SK-N-SH treated with all-trans-retinoic acid at 6 μM for 48 hours (cell line): ENCODE results near the gene MAMDC4.

Experiments
- ATAC-seq: fragments of 200-7000 bp; cut with Tn5 transposase; 3 replicates; pipeline ENCODE4 v1.9.1; 2020; ENCODE audit warnings: mild to moderate bottlenecking, moderate library complexity
- BACH2 ChIP-seq: fragments of 250-450 bp; sonication (Bioruptor Pico); IDR thresholded peaks from 2 replicates; pipeline ENCODE4 v1.9.0; 2021; ENCODE audit warnings: mild to moderate bottlenecking, borderline replicate concordance
- CSDC2 ChIP-seq: fragments of 250-450 bp; sonication (Bioruptor Pico); IDR thresholded peaks from 2 replicates; pipeline ENCODE4 v1.5.0; 2020; ENCODE audit warnings: mild to moderate bottlenecking, moderate library complexity
- ESRRG ChIP-seq: fragments of 250-450 bp; sonication (Bioruptor Pico); IDR thresholded peaks from 2 replicates; pipeline ENCODE4 v1.6.1; 2021; ENCODE audit warnings: mild to moderate bottlenecking
- GLIS3 ChIP-seq: fragments of 250-450 bp; sonication (Bioruptor Pico); IDR thresholded peaks from 2 replicates; pipeline ENCODE4 v1.5.0; 2020; ENCODE audit warnings: mild to moderate bottlenecking, moderate library complexity
- ISL1 ChIP-seq: fragments of 250-450 bp; sonication (Bioruptor Pico); IDR thresholded peaks from 2 replicates; pipeline ENCODE4 v2.1.2; 2022; ENCODE audit warnings: mild to moderate bottlenecking, moderate library complexity
- OSR1 ChIP-seq: fragments of 250-450 bp; sonication (Bioruptor Pico); IDR thresholded peaks from 2 replicates; pipeline ENCODE4 v1.8.0; 2022; ENCODE audit warnings: moderate library complexity, mild to moderate bottlenecking, inconsistent platforms
- PPARA ChIP-seq: fragments of 250-450 bp; sonication (Bioruptor Pico); IDR thresholded peaks from 2 replicates; pipeline ENCODE4 v1.5.0; 2020; ENCODE audit warnings: mild to moderate bottlenecking, borderline replicate concordance
- RARB ChIP-seq: fragments of 250-450 bp; sonication (Bioruptor Pico); IDR thresholded peaks from 2 replicates; pipeline ENCODE4 v1.8.0; 2021; ENCODE audit warnings: mild to moderate bottlenecking, moderate library complexity
- SNAI2 ChIP-seq: fragments of 250-450 bp; sonication (Bioruptor Pico); IDR thresholded peaks from 2 replicates; pipeline ENCODE4 v1.5.0; 2020; ENCODE audit warnings: mild to moderate bottlenecking, moderate library complexity
- TCF4 ChIP-seq: fragments of 250-450 bp; sonication (Bioruptor Pico); IDR thresholded peaks from 2 replicates; pipeline ENCODE4 v1.8.0; 2021; ENCODE audit warnings: mild to moderate bottlenecking, moderate library complexity, borderline replicate concordance
- TOX ChIP-seq: fragments of 250-450 bp; sonication (Bioruptor Pico); IDR thresholded peaks from 2 replicates; pipeline ENCODE4 v1.8.0; 2021; ENCODE audit warnings: mild to moderate bottlenecking, moderate library complexity, borderline replicate concordance
- ZC3H10 ChIP-seq: fragments of 250-450 bp; sonication (Bioruptor Pico); IDR thresholded peaks from 2 replicates; pipeline ENCODE4 v1.5.1; 2021; ENCODE audit warnings: mild to moderate bottlenecking, moderate library complexity
- ZFP3 ChIP-seq: fragments of 250-450 bp; sonication (Bioruptor Pico); IDR thresholded peaks from 2 replicates; pipeline ENCODE4 v1.5.0; 2020; ENCODE audit warnings: mild to moderate bottlenecking, moderate library complexity
- ZFP30 ChIP-seq: fragments of 450-650 bp; formaldehyde crosslinking; IDR thresholded peaks from 2 replicates; pipeline ENCODE4 v1.5.0; 2022; ENCODE audit warnings: mild to moderate bottlenecking, moderate library complexity
- ZNF565 ChIP-seq: fragments of 450-650 bp; formaldehyde crosslinking; conservative IDR thresholded peaks from 2 replicates; pipeline ENCODE4 v1.5.0; 2020; ENCODE audit warnings: low read depth, mild to moderate bottlenecking, moderate library complexity
- ZNF70 ChIP-seq: fragments of 450-650 bp; formaldehyde crosslinking; IDR thresholded peaks from 2 replicates; pipeline ENCODE4 v1.5.0; 2020; ENCODE audit warnings: mild to moderate bottlenecking, moderate library complexity
- ZNF8 ChIP-seq: fragments of 450-650 bp; formaldehyde crosslinking; IDR thresholded peaks from 2 replicates; pipeline ENCODE4 v1.5.0; 2020; ENCODE audit warnings: mild to moderate bottlenecking, moderate library complexity
- TF ChIP-seq, protein P1 (sequence below): fragments of 250-450 bp; sonication (Bioruptor Pico); IDR thresholded peaks from 2 replicates; pipeline ENCODE4 v1.5.1; 2021; ENCODE audit warnings: mild to moderate bottlenecking, moderate library complexity
- TF ChIP-seq, protein P2 (sequence below): fragments of 250-450 bp; sonication (Bioruptor Pico); IDR thresholded peaks from 2 replicates; pipeline ENCODE4 v1.8.0; 2021; ENCODE audit warnings: low read depth, mild to moderate bottlenecking, moderate library complexity, borderline replicate concordance
- TF ChIP-seq, protein P3 (sequence below): fragments of 250-450 bp; sonication (Bioruptor Pico); IDR thresholded peaks from 2 replicates; pipeline ENCODE4 v1.5.0; 2020; ENCODE audit warnings: mild to moderate bottlenecking, moderate library complexity
- TF ChIP-seq, protein P4 (sequence below): fragments of 250-450 bp; sonication (Bioruptor Pico); IDR thresholded peaks from 2 replicates; pipeline ENCODE4 v1.5.1; 2020; ENCODE audit warnings: low read depth, mild to moderate bottlenecking, moderate library complexity

The MAMDC4 gene

DNA sequence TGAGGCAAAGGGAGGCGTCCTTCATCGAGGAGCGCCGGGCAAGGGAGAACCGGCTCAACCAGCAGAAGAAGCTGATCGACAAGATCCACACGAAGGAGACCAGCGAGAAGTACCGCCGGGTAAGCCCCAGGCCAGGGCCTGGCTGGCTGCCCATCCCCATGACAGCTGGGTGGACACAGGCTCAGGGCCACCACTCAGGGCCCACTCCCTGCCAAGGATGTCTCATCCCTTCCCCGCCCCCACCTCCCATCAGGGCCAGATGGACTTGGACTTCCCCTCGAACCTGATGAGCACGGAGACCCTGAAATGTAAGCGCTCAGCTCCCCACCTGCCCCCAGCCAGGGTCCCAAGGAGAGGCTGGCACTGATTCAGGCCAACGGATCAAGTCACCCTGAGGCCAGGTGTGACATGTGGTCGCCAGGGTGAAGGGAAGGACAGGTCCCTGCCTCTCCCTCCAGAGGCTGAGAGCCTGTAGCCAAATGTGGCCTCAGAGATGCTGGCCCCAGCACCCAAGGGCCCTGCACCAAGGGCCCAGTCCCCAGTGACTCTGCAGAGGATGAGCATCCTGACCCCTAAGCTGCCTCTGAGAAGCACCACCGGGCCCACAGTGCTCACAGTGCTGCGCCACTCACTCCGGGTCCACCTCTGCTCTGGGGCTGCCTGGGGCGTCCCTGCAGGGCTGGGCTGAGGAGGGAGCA is 47.5 kb upstream of the MAMDC4 start:
- no peak for ATAC-seq
- TF ChIP-seq ZFP30 = no peak
- TF ChIP-seq, protein P1, sequence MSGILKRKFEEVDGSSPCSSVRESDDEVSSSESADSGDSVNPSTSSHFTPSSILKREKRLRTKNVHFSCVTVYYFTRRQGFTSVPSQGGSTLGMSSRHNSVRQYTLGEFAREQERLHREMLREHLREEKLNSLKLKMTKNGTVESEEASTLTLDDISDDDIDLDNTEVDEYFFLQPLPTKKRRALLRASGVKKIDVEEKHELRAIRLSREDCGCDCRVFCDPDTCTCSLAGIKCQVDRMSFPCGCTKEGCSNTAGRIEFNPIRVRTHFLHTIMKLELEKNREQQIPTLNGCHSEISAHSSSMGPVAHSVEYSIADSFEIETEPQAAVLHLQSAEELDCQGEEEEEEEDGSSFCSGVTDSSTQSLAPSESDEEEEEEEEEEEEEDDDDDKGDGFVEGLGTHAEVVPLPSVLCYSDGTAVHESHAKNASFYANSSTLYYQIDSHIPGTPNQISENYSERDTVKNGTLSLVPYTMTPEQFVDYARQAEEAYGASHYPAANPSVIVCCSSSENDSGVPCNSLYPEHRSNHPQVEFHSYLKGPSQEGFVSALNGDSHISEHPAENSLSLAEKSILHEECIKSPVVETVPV = no peak
- TF ChIP-seq PPARA (CRISPR knock-in tag) = no peak
- no peak for TF ChIP-seq ZC3H10 (CRISPR knock-in tag)
- no peak for TF ChIP-seq CSDC2 (CRISPR knock-in tag)
- TF ChIP-seq TCF4 (CRISPR knock-in tag) = no peak
- TF ChIP-seq ZNF8 (CRISPR knock-in tag) = no peak
- TF ChIP-seq GLIS3 (CRISPR knock-in tag) = no peak
- TF ChIP-seq ISL1 (CRISPR knock-in tag) = no peak
- TF ChIP-seq BACH2 (CRISPR knock-in tag) = no peak
- TF ChIP-seq OSR1 = no peak
- TF ChIP-seq, protein P2, sequence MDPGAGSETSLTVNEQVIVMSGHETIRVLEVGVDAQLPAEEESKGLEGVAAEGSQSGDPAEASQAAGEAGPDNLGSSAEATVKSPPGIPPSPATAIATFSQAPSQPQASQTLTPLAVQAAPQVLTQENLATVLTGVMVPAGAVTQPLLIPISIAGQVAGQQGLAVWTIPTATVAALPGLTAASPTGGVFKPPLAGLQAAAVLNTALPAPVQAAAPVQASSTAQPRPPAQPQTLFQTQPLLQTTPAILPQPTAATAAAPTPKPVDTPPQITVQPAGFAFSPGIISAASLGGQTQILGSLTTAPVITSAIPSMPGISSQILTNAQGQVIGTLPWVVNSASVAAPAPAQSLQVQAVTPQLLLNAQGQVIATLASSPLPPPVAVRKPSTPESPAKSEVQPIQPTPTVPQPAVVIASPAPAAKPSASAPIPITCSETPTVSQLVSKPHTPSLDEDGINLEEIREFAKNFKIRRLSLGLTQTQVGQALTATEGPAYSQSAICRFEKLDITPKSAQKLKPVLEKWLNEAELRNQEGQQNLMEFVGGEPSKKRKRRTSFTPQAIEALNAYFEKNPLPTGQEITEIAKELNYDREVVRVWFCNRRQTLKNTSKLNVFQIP (CRISPR knock-in tag) = no peak
- TF ChIP-seq TOX (CRISPR knock-in tag) = no peak
- no peak for TF ChIP-seq ZNF565 (CRISPR knock-in tag)
- no peak for TF ChIP-seq ZFP3 (CRISPR knock-in tag)
- TF ChIP-seq, protein P3, sequence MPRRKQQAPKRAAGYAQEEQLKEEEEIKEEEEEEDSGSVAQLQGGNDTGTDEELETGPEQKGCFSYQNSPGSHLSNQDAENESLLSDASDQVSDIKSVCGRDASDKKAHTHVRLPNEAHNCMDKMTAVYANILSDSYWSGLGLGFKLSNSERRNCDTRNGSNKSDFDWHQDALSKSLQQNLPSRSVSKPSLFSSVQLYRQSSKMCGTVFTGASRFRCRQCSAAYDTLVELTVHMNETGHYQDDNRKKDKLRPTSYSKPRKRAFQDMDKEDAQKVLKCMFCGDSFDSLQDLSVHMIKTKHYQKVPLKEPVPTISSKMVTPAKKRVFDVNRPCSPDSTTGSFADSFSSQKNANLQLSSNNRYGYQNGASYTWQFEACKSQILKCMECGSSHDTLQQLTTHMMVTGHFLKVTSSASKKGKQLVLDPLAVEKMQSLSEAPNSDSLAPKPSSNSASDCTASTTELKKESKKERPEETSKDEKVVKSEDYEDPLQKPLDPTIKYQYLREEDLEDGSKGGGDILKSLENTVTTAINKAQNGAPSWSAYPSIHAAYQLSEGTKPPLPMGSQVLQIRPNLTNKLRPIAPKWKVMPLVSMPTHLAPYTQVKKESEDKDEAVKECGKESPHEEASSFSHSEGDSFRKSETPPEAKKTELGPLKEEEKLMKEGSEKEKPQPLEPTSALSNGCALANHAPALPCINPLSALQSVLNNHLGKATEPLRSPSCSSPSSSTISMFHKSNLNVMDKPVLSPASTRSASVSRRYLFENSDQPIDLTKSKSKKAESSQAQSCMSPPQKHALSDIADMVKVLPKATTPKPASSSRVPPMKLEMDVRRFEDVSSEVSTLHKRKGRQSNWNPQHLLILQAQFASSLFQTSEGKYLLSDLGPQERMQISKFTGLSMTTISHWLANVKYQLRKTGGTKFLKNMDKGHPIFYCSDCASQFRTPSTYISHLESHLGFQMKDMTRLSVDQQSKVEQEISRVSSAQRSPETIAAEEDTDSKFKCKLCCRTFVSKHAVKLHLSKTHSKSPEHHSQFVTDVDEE (CRISPR knock-in tag) = no peak
- no peak for TF ChIP-seq ZNF70 (CRISPR knock-in tag)
- no peak for TF ChIP-seq SNAI2
- TF ChIP-seq RARB (CRISPR knock-in tag) = no peak

DNA sequence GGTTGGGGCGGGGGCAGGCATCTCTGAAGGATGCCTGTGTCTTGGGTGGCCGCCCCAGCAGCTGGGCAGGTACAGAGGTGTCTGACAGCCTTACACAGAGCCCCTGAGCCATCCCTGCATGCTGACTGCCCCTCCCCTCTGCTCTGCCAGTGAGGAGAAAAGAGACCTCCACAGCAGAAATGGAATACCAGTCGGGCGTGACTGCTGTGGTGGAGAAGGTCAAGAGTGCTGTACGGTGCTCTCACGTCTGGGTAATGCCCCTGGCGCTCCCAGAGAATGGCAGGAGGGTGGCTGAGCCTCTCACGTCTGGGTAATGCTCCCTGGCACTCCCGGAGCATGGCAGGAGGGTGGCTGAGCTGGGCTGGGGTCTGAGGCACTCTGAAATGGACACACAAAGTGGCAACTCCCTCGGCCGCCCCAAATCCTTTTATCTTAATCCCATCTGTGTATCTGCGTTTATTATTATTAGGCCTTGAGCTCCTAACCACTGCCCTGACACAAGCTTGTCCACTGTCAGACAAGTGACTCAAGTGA is 46.9 kb upstream of the MAMDC4 start:
- TF ChIP-seq, protein P2 (CRISPR knock-in tag) = no peak
- TF ChIP-seq, protein P1 = no peak
- TF ChIP-seq ZNF70 (CRISPR knock-in tag) = no peak
- no peak for TF ChIP-seq PPARA (CRISPR knock-in tag)
- TF ChIP-seq RARB (CRISPR knock-in tag) = no peak
- no peak for TF ChIP-seq ESRRG (CRISPR knock-in tag)
- no peak for TF ChIP-seq ZFP3 (CRISPR knock-in tag)
- no peak for TF ChIP-seq CSDC2 (CRISPR knock-in tag)
- no peak for TF ChIP-seq ZNF565 (CRISPR knock-in tag)
- TF ChIP-seq ISL1 (CRISPR knock-in tag) = no peak
- TF ChIP-seq, all 23 proteins: peak for 0
- ATAC-seq = no peak

DNA sequence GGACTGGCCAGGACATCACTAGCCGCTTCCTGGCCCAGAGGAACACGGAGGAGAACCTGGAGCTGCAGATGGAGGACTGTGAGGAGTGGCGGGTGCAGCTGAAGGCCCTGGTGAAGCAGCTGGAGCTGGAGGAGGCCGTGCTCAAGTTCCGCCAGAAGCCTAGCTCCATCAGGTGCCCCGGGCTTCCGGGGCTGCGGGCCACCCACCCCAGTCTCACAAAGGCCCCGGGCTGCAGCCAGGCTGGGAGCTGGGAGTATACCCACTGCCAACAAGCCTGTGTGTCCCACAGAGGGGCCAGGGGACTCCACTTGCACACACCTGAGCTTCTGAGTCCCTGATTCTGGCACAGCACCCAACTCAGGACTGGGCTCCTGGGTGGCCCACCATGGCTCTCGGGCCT is 46.1 kb upstream of the MAMDC4 start:
- TF ChIP-seq PPARA (CRISPR knock-in tag) (no peak), OSR1 (no peak), TOX (CRISPR knock-in tag) (no peak)
- TF ChIP-seq, protein P4, sequence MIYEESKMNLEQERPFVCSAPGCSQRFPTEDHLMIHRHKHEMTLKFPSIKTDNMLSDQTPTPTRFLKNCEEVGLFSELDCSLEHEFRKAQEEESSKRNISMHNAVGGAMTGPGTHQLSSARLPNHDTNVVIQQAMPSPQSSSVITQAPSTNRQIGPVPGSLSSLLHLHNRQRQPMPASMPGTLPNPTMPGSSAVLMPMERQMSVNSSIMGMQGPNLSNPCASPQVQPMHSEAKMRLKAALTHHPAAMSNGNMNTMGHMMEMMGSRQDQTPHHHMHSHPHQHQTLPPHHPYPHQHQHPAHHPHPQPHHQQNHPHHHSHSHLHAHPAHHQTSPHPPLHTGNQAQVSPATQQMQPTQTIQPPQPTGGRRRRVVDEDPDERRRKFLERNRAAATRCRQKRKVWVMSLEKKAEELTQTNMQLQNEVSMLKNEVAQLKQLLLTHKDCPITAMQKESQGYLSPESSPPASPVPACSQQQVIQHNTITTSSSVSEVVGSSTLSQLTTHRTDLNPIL (CRISPR knock-in tag) = no peak
- no peak for ATAC-seq
